Liver (tissue), 3 donors: ENCODE data around the gene TNFAIP3.

Experiments used
- EGR1 ChIP-seq, 2 donors: IDR thresholded peaks; 2 replicates each; pipeline ENCODE4 v1.6.1; 2016 to 2018; ENCODE audit warnings: antibody characterized with exemption in 2 of 2, low read depth in 2 of 2
- GABPA ChIP-seq, 2 donors: IDR thresholded peaks in 1 of 2; conservative IDR thresholded peaks in 1 of 2; 2 replicates each; pipeline ENCODE4 v1.6.1; 2016; ENCODE audit warnings: antibody characterized with exemption in 2 of 2, mild to moderate bottlenecking in 1 of 2, moderate library complexity in 1 of 2
- JUND ChIP-seq, 2 donors: IDR thresholded peaks; 2 replicates each; pipeline ENCODE4 v1.6.1; 2016; ENCODE audit warnings: antibody characterized with exemption in 2 of 2
- RAD21 ChIP-seq, 2 donors: IDR thresholded peaks; 2 replicates each; pipeline ENCODE4 v1.6.1; 2016; ENCODE audit warnings: antibody characterized with exemption in 2 of 2, mild to moderate bottlenecking in 2 of 2
- RXRA ChIP-seq, 2 donors: IDR thresholded peaks; 2 replicates each; pipeline ENCODE4 v1.6.1; 2017 to 2018; ENCODE audit warnings: antibody characterized with exemption in 2 of 2, mild to moderate bottlenecking in 1 of 2
- SP1 ChIP-seq: IDR thresholded peaks from 2 replicates; pipeline ENCODE4 v1.6.1; 2018; ENCODE audit warnings: antibody characterized with exemption, mild to moderate bottlenecking
- TAF1 ChIP-seq: conservative IDR thresholded peaks from 2 replicates; pipeline ENCODE4 v1.6.1; 2016; ENCODE audit warnings: antibody characterized with exemption, mild to moderate bottlenecking
- YY1 ChIP-seq: IDR thresholded peaks from 2 replicates; pipeline ENCODE4 v1.6.1; 2016; ENCODE audit warnings: antibody characterized with exemption, mild to moderate bottlenecking
- TF ChIP-seq, protein P1 (sequence below): fragments of 150-350 bp; IDR thresholded peaks from 2 replicates; pipeline ENCODE4 v1.5.1; 2017; ENCODE audit warnings: improper control_type of control experiment, low read depth, low read length; ENCODE audit not compliant: missing input control
- TF ChIP-seq, protein P2 (sequence below): IDR thresholded peaks from 2 replicates; pipeline ENCODE4 v1.6.1; 2016; ENCODE audit warnings: antibody characterized with exemption, mild to moderate bottlenecking
- TF ChIP-seq, protein P3 (sequence below): IDR thresholded peaks from 2 replicates; pipeline ENCODE4 v1.6.1; 2016; ENCODE audit warnings: antibody characterized with exemption
- TF ChIP-seq, protein P4 (sequence below): IDR thresholded peaks from 2 replicates; pipeline ENCODE4 v1.6.1; 2016; ENCODE audit warnings: antibody characterized with exemption
- TF ChIP-seq, protein P5 (sequence below): IDR thresholded peaks from 2 replicates; pipeline ENCODE4 v1.6.1; 2016; ENCODE audit warnings: antibody characterized with exemption
- donor health status: healthy.
- donor health status: healthy.

DNA sequence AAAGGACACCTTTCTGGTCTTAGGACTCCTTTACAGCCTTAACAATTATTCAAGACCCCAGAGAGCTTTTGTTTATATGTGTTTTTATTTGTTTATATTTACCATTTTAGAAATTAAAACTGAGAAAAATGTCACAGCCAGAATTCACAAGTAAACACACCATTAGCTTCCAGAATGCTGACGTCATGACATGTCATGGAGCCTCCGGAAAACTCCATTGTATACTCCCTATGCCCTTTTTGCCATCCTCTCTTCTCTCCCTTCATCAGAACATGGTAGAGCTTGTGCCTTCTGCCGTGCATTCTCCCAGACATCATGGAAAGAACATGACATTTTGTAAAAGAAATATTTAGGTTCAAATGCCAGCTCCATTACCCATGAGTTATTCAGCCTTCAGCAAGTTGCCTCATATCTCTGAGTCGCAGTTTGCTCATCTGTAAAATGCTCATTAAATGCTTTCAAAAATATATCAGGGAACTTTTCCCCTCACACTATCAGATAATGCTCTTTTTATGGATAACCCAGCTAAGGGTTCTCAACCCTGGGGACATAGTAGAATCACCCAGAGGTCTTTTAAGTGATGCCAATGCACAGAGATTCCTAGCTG is 27.8 kb downstream of the TNFAIP3 start:
- TF ChIP-seq, protein P1, sequence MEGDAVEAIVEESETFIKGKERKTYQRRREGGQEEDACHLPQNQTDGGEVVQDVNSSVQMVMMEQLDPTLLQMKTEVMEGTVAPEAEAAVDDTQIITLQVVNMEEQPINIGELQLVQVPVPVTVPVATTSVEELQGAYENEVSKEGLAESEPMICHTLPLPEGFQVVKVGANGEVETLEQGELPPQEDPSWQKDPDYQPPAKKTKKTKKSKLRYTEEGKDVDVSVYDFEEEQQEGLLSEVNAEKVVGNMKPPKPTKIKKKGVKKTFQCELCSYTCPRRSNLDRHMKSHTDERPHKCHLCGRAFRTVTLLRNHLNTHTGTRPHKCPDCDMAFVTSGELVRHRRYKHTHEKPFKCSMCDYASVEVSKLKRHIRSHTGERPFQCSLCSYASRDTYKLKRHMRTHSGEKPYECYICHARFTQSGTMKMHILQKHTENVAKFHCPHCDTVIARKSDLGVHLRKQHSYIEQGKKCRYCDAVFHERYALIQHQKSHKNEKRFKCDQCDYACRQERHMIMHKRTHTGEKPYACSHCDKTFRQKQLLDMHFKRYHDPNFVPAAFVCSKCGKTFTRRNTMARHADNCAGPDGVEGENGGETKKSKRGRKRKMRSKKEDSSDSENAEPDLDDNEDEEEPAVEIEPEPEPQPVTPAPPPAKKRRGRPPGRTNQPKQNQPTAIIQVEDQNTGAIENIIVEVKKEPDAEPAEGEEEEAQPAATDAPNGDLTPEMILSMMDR: no peak
- TF ChIP-seq RAD21 (IDR thresholded peaks at IDR 0.05): no peak
- TF ChIP-seq GABPA (IDR thresholded peaks at IDR 0.05 in 1 of 2, conservative IDR thresholded peaks at IDR 0.05 in 1 of 2): no peak
- TF ChIP-seq RXRA (IDR thresholded peaks at IDR 0.05): no peak
- no peak for TF ChIP-seq TAF1
- TF ChIP-seq, protein P2, sequence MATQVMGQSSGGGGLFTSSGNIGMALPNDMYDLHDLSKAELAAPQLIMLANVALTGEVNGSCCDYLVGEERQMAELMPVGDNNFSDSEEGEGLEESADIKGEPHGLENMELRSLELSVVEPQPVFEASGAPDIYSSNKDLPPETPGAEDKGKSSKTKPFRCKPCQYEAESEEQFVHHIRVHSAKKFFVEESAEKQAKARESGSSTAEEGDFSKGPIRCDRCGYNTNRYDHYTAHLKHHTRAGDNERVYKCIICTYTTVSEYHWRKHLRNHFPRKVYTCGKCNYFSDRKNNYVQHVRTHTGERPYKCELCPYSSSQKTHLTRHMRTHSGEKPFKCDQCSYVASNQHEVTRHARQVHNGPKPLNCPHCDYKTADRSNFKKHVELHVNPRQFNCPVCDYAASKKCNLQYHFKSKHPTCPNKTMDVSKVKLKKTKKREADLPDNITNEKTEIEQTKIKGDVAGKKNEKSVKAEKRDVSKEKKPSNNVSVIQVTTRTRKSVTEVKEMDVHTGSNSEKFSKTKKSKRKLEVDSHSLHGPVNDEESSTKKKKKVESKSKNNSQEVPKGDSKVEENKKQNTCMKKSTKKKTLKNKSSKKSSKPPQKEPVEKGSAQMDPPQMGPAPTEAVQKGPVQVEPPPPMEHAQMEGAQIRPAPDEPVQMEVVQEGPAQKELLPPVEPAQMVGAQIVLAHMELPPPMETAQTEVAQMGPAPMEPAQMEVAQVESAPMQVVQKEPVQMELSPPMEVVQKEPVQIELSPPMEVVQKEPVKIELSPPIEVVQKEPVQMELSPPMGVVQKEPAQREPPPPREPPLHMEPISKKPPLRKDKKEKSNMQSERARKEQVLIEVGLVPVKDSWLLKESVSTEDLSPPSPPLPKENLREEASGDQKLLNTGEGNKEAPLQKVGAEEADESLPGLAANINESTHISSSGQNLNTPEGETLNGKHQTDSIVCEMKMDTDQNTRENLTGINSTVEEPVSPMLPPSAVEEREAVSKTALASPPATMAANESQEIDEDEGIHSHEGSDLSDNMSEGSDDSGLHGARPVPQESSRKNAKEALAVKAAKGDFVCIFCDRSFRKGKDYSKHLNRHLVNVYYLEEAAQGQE: no peak
- no peak for TF ChIP-seq YY1
- TF ChIP-seq, protein P3, sequence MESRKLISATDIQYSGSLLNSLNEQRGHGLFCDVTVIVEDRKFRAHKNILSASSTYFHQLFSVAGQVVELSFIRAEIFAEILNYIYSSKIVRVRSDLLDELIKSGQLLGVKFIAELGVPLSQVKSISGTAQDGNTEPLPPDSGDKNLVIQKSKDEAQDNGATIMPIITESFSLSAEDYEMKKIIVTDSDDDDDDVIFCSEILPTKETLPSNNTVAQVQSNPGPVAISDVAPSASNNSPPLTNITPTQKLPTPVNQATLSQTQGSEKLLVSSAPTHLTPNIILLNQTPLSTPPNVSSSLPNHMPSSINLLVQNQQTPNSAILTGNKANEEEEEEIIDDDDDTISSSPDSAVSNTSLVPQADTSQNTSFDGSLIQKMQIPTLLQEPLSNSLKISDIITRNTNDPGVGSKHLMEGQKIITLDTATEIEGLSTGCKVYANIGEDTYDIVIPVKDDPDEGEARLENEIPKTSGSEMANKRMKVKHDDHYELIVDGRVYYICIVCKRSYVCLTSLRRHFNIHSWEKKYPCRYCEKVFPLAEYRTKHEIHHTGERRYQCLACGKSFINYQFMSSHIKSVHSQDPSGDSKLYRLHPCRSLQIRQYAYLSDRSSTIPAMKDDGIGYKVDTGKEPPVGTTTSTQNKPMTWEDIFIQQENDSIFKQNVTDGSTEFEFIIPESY: no peak
- no peak for TF ChIP-seq JUND (IDR thresholded peaks at IDR 0.05)
- TF ChIP-seq, protein P4, sequence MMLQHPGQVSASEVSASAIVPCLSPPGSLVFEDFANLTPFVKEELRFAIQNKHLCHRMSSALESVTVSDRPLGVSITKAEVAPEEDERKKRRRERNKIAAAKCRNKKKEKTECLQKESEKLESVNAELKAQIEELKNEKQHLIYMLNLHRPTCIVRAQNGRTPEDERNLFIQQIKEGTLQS: no peak
- TF ChIP-seq, protein P5, sequence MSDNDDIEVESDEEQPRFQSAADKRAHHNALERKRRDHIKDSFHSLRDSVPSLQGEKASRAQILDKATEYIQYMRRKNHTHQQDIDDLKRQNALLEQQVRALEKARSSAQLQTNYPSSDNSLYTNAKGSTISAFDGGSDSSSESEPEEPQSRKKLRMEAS: no peak
- TF ChIP-seq EGR1 (IDR thresholded peaks at IDR 0.05; ENCODE audit: low read depth in 2 of 2): no peak
- TF ChIP-seq SP1: no peak
